ENCODE measurements around the gene HSPB6.
A peak's percentile ranks its signal among the peaks of the same experiment; 100 is the strongest.
"Not testable (repeated sequence)": the region's sequence is repeated elsewhere in the genome, so short reads cannot be mapped to it uniquely, and the experiment has no call there.

HSPB6 gene

GRCh38 chr19:35734889-35735288 is 21.9 kb downstream of the HSPB6 start:
- H3K4me3 Mint-ChIP-seq = no peak overlapping the region

DNA sequence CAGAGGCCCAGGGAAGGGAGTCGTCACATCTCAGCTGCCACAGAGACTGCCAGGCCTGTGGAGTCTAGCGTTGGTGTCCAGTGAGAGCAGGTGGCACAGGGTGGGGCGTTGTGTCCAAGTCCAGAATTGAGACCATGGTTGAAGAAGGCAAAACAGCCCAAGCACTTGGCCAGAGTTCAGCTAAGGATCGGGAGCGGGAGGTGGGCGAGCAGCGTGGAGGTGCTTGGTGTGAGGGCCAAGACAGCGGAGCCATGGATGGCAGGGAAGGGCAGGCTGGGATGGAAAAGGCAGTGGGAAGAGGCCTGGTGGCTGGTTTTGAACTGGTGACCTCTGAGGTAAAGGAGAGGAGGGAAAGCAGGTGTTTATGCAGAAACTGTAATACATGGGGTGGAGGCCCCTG is 22.6 kb downstream of the HSPB6 start:
- H3K4me1 Mint-ChIP-seq = peaks cover 39% of the 10 kb centered on the region
- H3K36me3 Mint-ChIP-seq = peaks cover 76% of the 10 kb centered on the region
- H3K9me3 Mint-ChIP-seq = no peaks in the 10 kb centered on the region
- peak overlapping the region; percentile 18 for H3K27ac Mint-ChIP-seq
- no peak overlapping the region for H3K4me3 Mint-ChIP-seq
- ATAC-seq = no peak
- H3K27me3 Mint-ChIP-seq = no peaks in the 10 kb centered on the region

More at GRCh38 chr19:35734889-35735288, 21.9 kb downstream of the HSPB6 start:
- H3K27me3 Mint-ChIP-seq = no peaks in the 10 kb centered on the region
- no peaks in the 10 kb centered on the region for H3K9me3 Mint-ChIP-seq
- H3K4me1 Mint-ChIP-seq = peaks cover 45% of the 10 kb centered on the region
- H3K36me3 Mint-ChIP-seq = peaks cover 71% of the 10 kb centered on the region
- ATAC-seq = no peak
- H3K27ac Mint-ChIP-seq = peak overlapping the region; percentile 18

DNA sequence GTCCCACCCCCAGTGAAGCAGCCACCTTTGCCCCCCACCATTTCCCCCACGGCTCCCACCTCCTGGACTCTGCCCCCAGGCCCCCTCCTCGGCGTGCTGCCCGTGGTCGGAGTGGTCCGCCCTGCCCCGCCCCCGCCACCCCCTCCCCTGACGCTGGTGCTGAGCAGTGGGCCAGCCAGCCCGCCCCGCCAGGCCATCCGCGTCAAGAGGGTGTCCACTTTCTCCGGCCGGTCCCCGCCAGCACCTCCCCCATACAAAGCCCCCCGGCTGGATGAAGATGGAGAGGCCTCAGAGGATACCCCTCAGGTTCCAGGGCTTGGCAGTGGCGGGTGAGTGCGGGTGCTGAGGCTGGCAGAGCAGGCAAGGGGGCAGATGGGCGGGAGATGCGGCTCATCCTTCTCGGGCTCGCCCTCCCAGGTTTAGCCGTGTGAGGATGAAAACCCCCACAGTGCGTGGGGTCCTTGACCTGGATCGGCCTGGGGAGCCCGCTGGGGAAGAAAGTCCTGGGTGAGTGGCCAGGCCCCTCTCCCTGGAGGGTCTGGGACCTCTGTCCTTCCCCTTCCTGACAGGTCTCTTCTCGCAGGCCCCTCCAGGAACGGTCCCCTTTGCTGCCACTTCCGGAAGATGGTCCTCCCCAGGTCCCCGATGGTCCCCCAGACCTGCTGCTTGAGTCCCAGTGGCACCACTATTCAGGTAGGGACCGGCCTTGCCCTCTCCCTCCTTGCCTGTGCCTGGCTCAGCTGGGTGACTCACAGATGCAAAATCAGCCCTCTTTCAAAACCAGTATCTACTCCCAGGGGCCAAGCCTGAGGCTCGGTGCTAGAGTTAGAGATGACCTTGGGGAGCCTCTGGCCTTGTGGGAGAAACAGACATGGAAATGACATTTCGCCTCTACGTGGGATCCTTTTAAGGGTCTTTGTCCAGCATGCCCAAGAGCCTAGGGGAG is 23.4 kb downstream of the HSPB6 start:
- Mint-ChIP-seq H3K36me3 (peaks cover 79% of the 10 kb centered on the region), H3K4me1 (peaks cover 31% of the 10 kb centered on the region), H3K9me3 (no peaks in the 10 kb centered on the region), H3K27ac (peak overlapping the region; percentile 18), H3K4me3 (no peak overlapping the region), H3K27me3 (no peaks in the 10 kb centered on the region)
- no peak for ATAC-seq

- H3K36me3 Mint-ChIP-seq = peaks cover 83% of the 10 kb centered on the region
- H3K4me1 Mint-ChIP-seq = peaks cover 29% of the 10 kb centered on the region
- H3K27ac Mint-ChIP-seq = no peak overlapping the region
- no peak overlapping the region for H3K4me3 Mint-ChIP-seq
- no peak for ATAC-seq
- H3K27me3 Mint-ChIP-seq = no peaks in the 10 kb centered on the region
- no peaks in the 10 kb centered on the region for H3K9me3 Mint-ChIP-seq
These were observed 24.2 kb downstream of the HSPB6 start for GRCh38 chr19:35732540-35733179.

DNA sequence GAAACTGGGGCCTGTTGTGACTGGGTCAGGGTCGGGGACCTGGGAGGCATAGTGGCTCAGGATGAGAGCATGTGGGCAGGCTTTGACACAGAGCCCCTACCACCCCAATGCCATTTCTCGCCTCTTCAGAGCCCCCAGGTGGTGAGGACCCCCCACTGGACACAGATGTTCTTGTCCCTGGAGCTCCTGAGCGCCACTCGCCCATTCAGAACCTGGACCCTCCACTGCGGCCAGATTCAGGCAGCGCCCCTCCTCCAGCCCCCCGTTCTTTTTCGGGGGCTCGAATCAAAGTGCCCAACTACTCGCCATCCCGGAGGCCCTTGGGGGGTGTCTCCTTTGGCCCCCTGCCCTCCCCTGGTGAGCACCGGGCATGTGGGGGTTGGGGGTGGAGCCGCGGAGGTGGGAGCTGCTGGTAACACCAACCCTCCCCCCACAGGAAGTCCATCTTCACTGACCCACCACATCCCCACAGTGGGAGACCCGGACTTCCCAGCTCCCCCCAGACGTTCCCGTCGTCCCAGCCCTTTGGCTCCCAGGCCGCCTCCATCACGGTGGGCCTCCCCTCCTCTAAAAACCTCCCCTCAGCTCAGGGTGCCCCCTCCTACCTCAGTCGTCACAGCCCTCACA is 24.9 kb downstream of the HSPB6 start:
- Mint-ChIP-seq H3K27me3 (no peaks in the 10 kb centered on the region), H3K4me3 (no peak overlapping the region), H3K4me1 (peaks cover 21% of the 10 kb centered on the region), H3K9me3 (no peaks in the 10 kb centered on the region), H3K36me3 (peaks cover 78% of the 10 kb centered on the region), H3K27ac (no peak overlapping the region)
- no peak for ATAC-seq

DNA sequence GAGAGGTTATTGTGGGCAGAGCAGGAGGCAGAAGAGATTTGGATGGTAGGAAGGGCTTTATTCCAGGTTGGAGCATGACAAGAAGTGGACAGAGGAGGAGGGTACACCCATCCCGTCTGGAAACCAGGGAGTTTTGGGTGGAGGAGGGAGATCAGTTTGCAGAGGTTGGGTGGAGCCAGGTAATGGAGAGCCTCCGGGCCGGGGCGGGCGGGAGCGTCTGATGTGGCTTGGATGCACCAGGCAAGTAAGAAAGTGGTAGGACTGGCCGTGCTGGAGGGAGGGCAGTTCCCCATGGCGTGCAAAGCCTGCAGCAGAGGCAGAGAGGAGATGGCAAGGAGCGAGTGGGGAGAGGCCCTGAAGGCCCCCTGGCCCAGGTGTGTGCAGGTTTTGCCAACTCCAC is 25.5 kb downstream of the HSPB6 start:
- Mint-ChIP-seq H3K4me1 (peaks cover 16% of the 10 kb centered on the region), H3K9me3 (no peaks in the 10 kb centered on the region), H3K27me3 (no peaks in the 10 kb centered on the region), H3K4me3 (no peak overlapping the region), H3K27ac (no peak overlapping the region), H3K36me3 (peaks cover 77% of the 10 kb centered on the region)
- ATAC-seq = no peak

GRCh38 chr19:35730326-35730725 is 26.5 kb downstream of the HSPB6 start:
- H3K27me3 Mint-ChIP-seq = no peaks in the 10 kb centered on the region
- peaks cover 78% of the 10 kb centered on the region for H3K36me3 Mint-ChIP-seq

GRCh38 chr19:35729763-35730162 is 27.1 kb downstream of the HSPB6 start:
- H3K27ac Mint-ChIP-seq = no peak overlapping the region
- no peaks in the 10 kb centered on the region for H3K27me3 Mint-ChIP-seq
- no peak overlapping the region for H3K4me3 Mint-ChIP-seq
- peaks cover 12% of the 10 kb centered on the region for H3K4me1 Mint-ChIP-seq
- H3K9me3 Mint-ChIP-seq = no peaks in the 10 kb centered on the region
- ATAC-seq = no peak
- H3K36me3 Mint-ChIP-seq = peaks cover 80% of the 10 kb centered on the region

More at GRCh38 chr19:35730326-35730725, 26.5 kb downstream of the HSPB6 start:
- no peak for ATAC-seq
- Mint-ChIP-seq H3K4me1 (peaks cover 13% of the 10 kb centered on the region), H3K9me3 (no peaks in the 10 kb centered on the region), H3K27ac (no peak overlapping the region), H3K4me3 (no peak overlapping the region)

DNA sequence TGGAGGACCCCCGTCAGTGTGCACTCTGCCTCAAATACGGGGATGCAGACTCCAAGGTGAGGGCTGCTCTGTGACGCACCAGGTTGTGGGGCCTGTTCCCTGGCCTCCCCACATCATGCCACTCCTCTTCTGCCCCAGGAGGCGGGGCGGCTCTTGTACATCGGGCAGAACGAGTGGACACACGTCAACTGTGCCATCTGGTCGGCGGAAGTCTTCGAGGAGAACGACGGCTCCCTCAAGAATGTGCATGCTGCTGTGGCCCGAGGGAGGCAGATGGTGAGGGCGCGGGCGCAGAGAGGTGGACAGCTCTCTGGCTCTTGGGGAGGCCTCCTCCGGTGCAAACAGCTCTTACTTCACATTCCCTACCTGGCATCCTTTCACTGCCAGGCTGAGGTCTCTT is 27.8 kb downstream of the HSPB6 start:
- Mint-ChIP-seq H3K9me3 (no peaks in the 10 kb centered on the region), H3K36me3 (peaks cover 76% of the 10 kb centered on the region), H3K4me3 (no peak overlapping the region), H3K27me3 (no peaks in the 10 kb centered on the region), H3K4me1 (peaks cover 5% of the 10 kb centered on the region), H3K27ac (no peak overlapping the region)
- ATAC-seq = no peak

GRCh38 chr19:35727956-35728706 is 28.7 kb downstream of the HSPB6 start:
- H3K4me3 Mint-ChIP-seq = no peak overlapping the region
- H3K4me1 Mint-ChIP-seq = no peaks in the 10 kb centered on the region
- no peaks in the 10 kb centered on the region for H3K9me3 Mint-ChIP-seq
- peaks cover 79% of the 10 kb centered on the region for H3K36me3 Mint-ChIP-seq
- ATAC-seq = no peak
- H3K27ac Mint-ChIP-seq = no peak overlapping the region
- no peaks in the 10 kb centered on the region for H3K27me3 Mint-ChIP-seq

- no peaks in the 10 kb centered on the region for H3K9me3 Mint-ChIP-seq
- no peak overlapping the region for H3K4me3 Mint-ChIP-seq
- H3K27ac Mint-ChIP-seq = no peak overlapping the region
- peaks cover 84% of the 10 kb centered on the region for H3K36me3 Mint-ChIP-seq
- peaks cover 3% of the 10 kb centered on the region for H3K4me1 Mint-ChIP-seq
- no peaks in the 10 kb centered on the region for H3K27me3 Mint-ChIP-seq
- ATAC-seq = no peak
These were observed 29.5 kb downstream of the HSPB6 start for GRCh38 chr19:35727053-35727955.

DNA sequence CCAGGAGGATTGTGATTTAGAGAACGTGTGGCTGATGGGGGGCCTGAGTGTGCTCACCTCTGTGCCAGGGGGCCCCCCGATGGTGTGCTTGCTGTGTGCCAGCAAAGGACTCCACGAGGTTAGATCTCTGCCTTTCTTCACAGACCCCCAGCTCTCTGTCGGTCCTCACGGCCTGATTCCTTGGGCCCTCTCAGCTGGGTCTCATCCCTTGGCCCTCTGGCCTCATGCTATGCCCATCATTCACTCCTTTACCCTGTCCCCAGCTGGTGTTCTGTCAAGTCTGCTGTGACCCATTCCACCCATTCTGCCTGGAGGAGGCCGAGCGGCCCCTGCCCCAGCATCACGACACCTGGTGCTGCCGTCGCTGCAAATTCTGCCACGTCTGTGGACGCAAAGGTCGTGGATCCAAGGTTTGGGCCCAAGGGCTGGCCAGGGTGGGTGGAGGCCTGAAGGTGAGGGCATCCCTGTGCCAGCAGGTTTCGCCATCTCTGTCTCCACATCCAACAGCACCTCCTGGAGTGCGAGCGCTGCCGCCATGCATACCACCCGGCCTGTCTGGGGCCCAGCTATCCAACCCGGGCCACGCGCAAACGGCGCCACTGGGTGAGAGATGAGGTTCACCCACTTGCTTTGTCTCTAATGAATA is 31.5 kb downstream of the HSPB6 start:
- H3K4me3 Mint-ChIP-seq = no peak overlapping the region
- H3K4me1 Mint-ChIP-seq = peaks cover 19% of the 10 kb centered on the region
- no peaks in the 10 kb centered on the region for H3K27me3 Mint-ChIP-seq
- H3K27ac Mint-ChIP-seq = no peak overlapping the region
- H3K9me3 Mint-ChIP-seq = no peaks in the 10 kb centered on the region
- peaks cover 88% of the 10 kb centered on the region for H3K36me3 Mint-ChIP-seq
- no peak for ATAC-seq

- H3K36me3 Mint-ChIP-seq = peaks cover 84% of the 10 kb centered on the region
- H3K9me3 Mint-ChIP-seq = no peaks in the 10 kb centered on the region
- no peaks in the 10 kb centered on the region for H3K27me3 Mint-ChIP-seq
- peaks cover 26% of the 10 kb centered on the region for H3K4me1 Mint-ChIP-seq
- H3K27ac Mint-ChIP-seq = no peak overlapping the region
- no peak for ATAC-seq
- H3K4me3 Mint-ChIP-seq = no peak overlapping the region
These were observed 32.3 kb downstream of the HSPB6 start for GRCh38 chr19:35724560-35724959.

- peaks cover 31% of the 10 kb centered on the region for H3K4me1 Mint-ChIP-seq
- H3K4me3 Mint-ChIP-seq, ATAC-seq, H3K27ac Mint-ChIP-seq, H3K9me3 Mint-ChIP-seq, H3K27me3 Mint-ChIP-seq: not testable (repeated sequence)
- peaks cover 81% of the 10 kb centered on the region for H3K36me3 Mint-ChIP-seq
These were observed 32.7 kb downstream of the HSPB6 start for GRCh38 chr19:35724132-35724531.

Measured in stimulated activated memory B cell treated with anti-CD40 and anti-IgM and Interleukin-4, amounts not matched to agents 10 μg/mL and 1 μg/mL and 100 μg/mL, for 72 hours (primary cell).